ENCODE data around the gene EPHB1. TPM values are rescaled to one million over a fixed set of nuclear protein-coding genes. Genes with fewer than 3 reads are reported as not detected.

Gene EPHB1
- total RNA-seq, 1 experiment from 2014 or later: 0.73 TPM

DNA sequence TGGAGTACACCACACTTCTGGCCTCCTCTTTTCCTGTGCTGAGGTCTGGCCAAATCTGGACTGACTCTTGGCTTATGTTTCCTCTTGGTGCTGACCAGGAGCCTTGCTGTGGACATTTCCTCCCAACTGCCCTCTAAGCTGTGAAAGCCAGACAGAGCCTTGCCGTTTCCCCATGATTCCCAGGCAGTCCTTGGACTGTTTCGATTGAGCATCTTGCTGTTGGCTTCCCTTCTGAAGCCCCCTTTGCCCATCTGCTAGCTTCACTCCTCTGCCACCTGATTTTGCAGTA lies 110.5 kb downstream of the EPHB1 start:
- CTCF ChIA-PET: no interaction called here
- Mint-ChIP-seq H3K9me3 (ENCODE audit: low read depth, unreplicated experiment) (no peaks in the 10 kb centered on the region), H3K4me1 (ENCODE audit: low read depth, unreplicated experiment) (no peaks in the 10 kb centered on the region), H3K4me3 (ENCODE audit: low read depth, unreplicated experiment) (no peak overlapping the region), H3K27ac (ENCODE audit: unreplicated experiment) (no peak overlapping the region), H3K27me3 (ENCODE audit: unreplicated experiment) (peaks cover 89% of the 10 kb centered on the region), H3K36me3 (ENCODE audit: insufficient read depth, unreplicated experiment) (no peaks in the 10 kb centered on the region)
- TF ChIP-seq, protein P1, sequence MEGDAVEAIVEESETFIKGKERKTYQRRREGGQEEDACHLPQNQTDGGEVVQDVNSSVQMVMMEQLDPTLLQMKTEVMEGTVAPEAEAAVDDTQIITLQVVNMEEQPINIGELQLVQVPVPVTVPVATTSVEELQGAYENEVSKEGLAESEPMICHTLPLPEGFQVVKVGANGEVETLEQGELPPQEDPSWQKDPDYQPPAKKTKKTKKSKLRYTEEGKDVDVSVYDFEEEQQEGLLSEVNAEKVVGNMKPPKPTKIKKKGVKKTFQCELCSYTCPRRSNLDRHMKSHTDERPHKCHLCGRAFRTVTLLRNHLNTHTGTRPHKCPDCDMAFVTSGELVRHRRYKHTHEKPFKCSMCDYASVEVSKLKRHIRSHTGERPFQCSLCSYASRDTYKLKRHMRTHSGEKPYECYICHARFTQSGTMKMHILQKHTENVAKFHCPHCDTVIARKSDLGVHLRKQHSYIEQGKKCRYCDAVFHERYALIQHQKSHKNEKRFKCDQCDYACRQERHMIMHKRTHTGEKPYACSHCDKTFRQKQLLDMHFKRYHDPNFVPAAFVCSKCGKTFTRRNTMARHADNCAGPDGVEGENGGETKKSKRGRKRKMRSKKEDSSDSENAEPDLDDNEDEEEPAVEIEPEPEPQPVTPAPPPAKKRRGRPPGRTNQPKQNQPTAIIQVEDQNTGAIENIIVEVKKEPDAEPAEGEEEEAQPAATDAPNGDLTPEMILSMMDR (IDR thresholded peaks at IDR 0.05; ENCODE audit: unreplicated experiment): no peak
- no peak for DNase-seq
- no TSS peak for BruUV-seq (replicated peaks)
- intact Hi-C loops (cut with micrococcal nuclease; ENCODE audit: unreplicated experiment): no loop called here

DNA sequence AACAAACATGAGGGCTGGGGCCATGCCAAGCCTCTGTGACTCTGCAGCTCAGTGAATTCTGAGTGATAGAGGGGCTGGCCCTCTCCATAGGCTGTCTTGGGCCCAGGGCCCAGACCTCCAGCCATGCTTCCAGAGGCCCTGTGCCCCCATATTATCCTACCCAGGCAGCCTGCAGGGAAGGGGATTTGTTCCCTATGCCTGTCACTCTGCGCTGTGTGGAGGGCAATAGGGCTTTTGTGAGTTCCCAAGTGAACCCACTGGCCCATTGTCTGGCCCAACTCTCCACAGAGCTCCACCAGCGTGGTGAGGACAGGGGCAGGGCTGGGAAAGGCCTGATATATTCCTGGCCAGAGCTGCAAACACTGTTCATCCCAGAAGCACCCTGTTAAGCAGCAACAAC lies 113.2 kb downstream of the EPHB1 start:
- no peaks in the 10 kb centered on the region for H3K4me1 Mint-ChIP-seq (ENCODE audit: low read depth, unreplicated experiment)
- no peak overlapping the region for H3K27ac Mint-ChIP-seq (ENCODE audit: unreplicated experiment)
- H3K4me3 Mint-ChIP-seq (ENCODE audit: low read depth, unreplicated experiment): no peak overlapping the region
- no peaks in the 10 kb centered on the region for H3K9me3 Mint-ChIP-seq (ENCODE audit: low read depth, unreplicated experiment)
- TF ChIP-seq, protein P1 (IDR thresholded peaks at IDR 0.05; ENCODE audit: unreplicated experiment): no peak
- peaks cover 95% of the 10 kb centered on the region for H3K27me3 Mint-ChIP-seq (ENCODE audit: unreplicated experiment)
- no peaks in the 10 kb centered on the region for H3K36me3 Mint-ChIP-seq (ENCODE audit: insufficient read depth, unreplicated experiment)
- no peak for DNase-seq
- intact Hi-C loops (cut with micrococcal nuclease; ENCODE audit: unreplicated experiment): no loop called here
- no TSS peak for BruUV-seq (replicated peaks)
- CTCF ChIA-PET: no interaction called here

DNA sequence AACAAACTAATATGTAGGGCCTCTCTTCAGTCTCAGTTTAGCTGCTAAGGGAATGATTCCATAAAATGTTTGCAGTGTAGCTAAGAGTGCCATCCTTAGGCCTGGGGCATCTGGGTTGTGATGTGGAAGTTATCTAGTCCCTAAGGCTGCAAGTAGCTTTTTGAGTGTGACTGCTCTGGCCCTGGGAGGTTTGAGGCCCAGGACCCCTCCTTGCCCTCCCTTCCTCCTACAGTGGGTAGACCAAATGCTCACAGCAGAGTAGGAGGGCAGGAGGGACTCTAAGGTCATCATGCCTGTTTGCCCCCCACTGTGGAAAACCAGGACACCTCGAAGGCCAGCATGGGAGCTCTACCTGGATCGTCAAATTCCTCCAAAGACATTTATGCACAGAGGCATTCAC lies 115.0 kb downstream of the EPHB1 start:
- peaks cover 96% of the 10 kb centered on the region for H3K27me3 Mint-ChIP-seq (ENCODE audit: unreplicated experiment)
- H3K27ac Mint-ChIP-seq (ENCODE audit: unreplicated experiment): no peak overlapping the region
- BruUV-seq (replicated peaks): no TSS peak
- no peaks in the 10 kb centered on the region for H3K9me3 Mint-ChIP-seq (ENCODE audit: low read depth, unreplicated experiment)
- no peak for DNase-seq
- no peaks in the 10 kb centered on the region for H3K4me1 Mint-ChIP-seq (ENCODE audit: low read depth, unreplicated experiment)
- no peaks in the 10 kb centered on the region for H3K36me3 Mint-ChIP-seq (ENCODE audit: insufficient read depth, unreplicated experiment)
- intact Hi-C loops (cut with micrococcal nuclease; ENCODE audit: unreplicated experiment): no loop called here
- CTCF ChIA-PET: interaction anchor here (0.6 to 1.4 kb wide), 2 partner anchors 117 to 441 kb away, joined by 3 read pairs; no protein-coding TSS in a partner anchor
- no peak overlapping the region for H3K4me3 Mint-ChIP-seq (ENCODE audit: low read depth, unreplicated experiment)
- TF ChIP-seq, protein P1 (IDR thresholded peaks at IDR 0.05; ENCODE audit: unreplicated experiment): no peak

DNA sequence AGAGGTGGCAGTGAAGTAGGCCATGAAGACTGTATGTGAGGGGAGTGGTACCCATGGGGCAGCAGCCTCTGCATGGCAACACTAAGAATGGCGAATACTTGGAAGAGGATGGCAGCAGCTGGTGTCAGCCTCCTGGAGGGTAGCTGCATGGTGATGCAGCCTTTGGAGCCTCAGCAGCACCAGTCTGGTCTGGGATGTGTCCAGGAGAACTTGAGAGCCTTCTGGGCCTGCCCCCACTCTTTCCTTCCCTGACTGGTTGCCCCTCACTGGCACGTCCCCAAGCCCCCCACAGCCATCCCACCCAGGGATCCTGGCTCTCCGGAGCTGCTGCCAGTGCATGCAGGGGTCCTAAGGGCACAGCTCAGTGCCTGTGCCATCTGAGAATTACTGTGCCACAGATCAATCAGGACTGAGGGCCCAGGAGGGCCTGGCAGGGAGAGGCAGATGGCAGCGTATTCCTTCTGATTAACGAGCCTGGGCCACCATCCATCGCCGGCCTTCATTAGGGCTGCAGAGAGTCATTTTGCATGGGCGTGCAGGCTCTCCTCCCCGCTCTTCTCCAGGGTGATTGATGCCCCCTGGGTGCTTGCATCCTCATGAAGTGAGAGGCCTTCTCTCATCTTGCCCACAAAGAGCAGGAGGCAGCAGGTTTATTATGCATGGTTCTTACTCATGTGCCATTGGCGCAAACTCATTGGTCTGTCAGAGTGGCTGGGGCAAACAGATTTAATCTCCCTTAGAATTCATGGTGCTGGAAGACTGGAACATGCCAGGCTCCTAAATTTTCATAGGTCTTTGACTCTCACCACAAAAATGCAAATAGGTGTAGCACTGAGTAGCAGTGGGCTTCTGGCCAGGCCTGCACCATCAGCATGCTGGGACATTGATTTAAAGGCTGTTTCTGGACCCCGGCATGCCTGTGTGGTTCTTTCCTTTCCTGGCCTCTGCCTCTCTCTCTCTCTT lies 116.8 kb downstream of the EPHB1 start:
- no peaks in the 10 kb centered on the region for H3K4me1 Mint-ChIP-seq (ENCODE audit: low read depth, unreplicated experiment)
- intact Hi-C loops (cut with micrococcal nuclease; ENCODE audit: unreplicated experiment): no loop called here

More for the DNA sequence above, 116.8 kb downstream of the EPHB1 start:
- DNase-seq: no peak
- H3K9me3 Mint-ChIP-seq (ENCODE audit: low read depth, unreplicated experiment): peaks cover 4% of the 10 kb centered on the region
- no peak overlapping the region for H3K27ac Mint-ChIP-seq (ENCODE audit: unreplicated experiment)
- CTCF ChIA-PET: no interaction called here
- H3K4me3 Mint-ChIP-seq (ENCODE audit: low read depth, unreplicated experiment): no peak overlapping the region
- no TSS peak for BruUV-seq (replicated peaks)
- H3K27me3 Mint-ChIP-seq (ENCODE audit: unreplicated experiment): peaks cover 81% of the 10 kb centered on the region
- TF ChIP-seq, protein P1 (IDR thresholded peaks at IDR 0.05; ENCODE audit: unreplicated experiment): no peak
- no peaks in the 10 kb centered on the region for H3K36me3 Mint-ChIP-seq (ENCODE audit: insufficient read depth, unreplicated experiment)

Measured in Calu3 (cell line).